ENCODE measurements around the gene CCDC9B. TPM values are rescaled to one million over a fixed set of nuclear protein-coding genes. Genes with fewer than 3 reads are reported as not detected.

Gene CCDC9B
- total and polyA plus RNA-seq, 8 donors: 18.3 to 72.3 (median 32.3) TPM

DNA sequence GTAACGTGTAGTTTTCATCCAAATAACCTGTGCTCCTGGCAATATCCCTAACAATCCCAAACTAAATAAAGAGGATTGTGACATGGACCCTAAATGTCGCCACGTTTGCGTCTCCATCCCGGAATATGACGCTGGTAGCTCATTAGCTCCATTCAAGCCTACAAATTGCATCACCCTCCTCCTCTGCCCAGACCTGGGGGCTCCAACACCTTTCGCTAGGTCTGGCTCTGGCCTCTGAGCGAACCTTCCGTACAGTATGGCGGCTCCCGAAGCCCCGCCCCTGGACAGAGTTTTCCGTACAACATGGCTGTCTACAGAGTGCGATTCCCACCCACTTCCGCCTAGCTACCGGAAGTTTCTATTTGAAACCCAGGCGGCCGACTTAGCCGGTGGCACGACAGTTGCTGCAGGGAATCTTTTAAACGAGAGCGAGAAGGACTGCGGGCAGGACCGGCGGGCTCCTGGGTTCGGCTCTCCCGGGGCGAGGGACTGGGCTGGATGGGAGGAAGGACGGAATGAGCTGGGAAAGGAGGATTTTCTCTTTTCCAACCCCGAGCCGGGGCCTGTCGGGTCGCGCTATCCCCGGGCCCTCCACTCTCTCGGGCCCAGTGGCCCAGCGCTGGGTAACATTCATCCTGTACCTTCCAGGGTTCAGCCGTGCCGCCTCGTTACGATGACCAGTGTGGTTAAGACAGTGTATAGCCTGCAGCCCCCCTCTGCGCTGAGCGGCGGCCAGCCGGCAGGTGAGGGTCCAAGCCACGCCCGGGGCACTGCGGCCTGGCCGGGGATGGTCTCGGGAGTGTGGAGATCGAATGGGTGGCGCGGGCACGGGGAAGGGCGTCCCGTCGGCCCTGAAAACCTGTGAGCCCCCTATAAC lies 42.1 kb upstream of the CCDC9B start, which contains the start of gene KNSTRN:
TSS of gene KNSTRN (plus strand) at position 142 of the 877 bp plus-strand sequence. CDS start at position 257, 115 bp downstream.
- H3K27ac ChIP-seq: peak within 1 kb of the TSS in 1 of 4 donors; percentile 46
- H3K36me3 ChIP-seq: peaks cover 0 to 8% (median 0%) of the 10 kb centered on the region in 3 donors
- FAIRE-seq (no peak), DNase-seq (peak; percentile 87 to 94 (median 91)), ATAC-seq (peak; percentile 98 to 100 (median 99))
- TF ChIP-seq CTCF (IDR thresholded peaks at IDR 0.05): no peak
- no peaks in the 10 kb centered on the region for H3K27me3 ChIP-seq
- H3K4me3 ChIP-seq: peak within 1 kb of the TSS; percentile 75 to 89 (median 84)
- intact Hi-C loops (cut with DNase I): no loop called here
- H3K4me1 ChIP-seq: peaks cover 0 to 5% (median 0%) of the 10 kb centered on the region in 3 donors
- 3% methylated on average over 57 of the region's 57 CpGs for WGBS, 2 donors
- H3K9me3 ChIP-seq: no peaks in the 10 kb centered on the region

GRCh38 chr15:40381818-40382529 lies 41.2 kb upstream of the CCDC9B start:
- Histone ChIP-seq H3K4me1 (peaks cover 0 to 5% (median 0%) of the 10 kb centered on the region in 3 donors), H3K27me3 (no peaks in the 10 kb centered on the region), H3K36me3 (peaks cover 0 to 4% (median 0%) of the 10 kb centered on the region in 3 donors), H3K4me3 (no peak overlapping the region), H3K9me3 (no peaks in the 10 kb centered on the region), H3K27ac (no peak overlapping the region)
- no peak for FAIRE-seq
- no peak for DNase-seq
- WGBS, 2 donors: 79 to 81% methylated on average over 11 of the region's 11 CpGs
- no peak for TF ChIP-seq CTCF (IDR thresholded peaks at IDR 0.05)
- ATAC-seq: no peak
- intact Hi-C loops (cut with DNase I): no loop called here

GRCh38 chr15:40380636-40381035 lies 39.9 kb upstream of the CCDC9B start:
- 94 to 98% methylated on average over 10 of the region's 10 CpGs for WGBS, 2 donors
- Histone ChIP-seq H3K27me3 (no peaks in the 10 kb centered on the region), H3K9me3 (no peaks in the 10 kb centered on the region), H3K36me3 (no peaks in the 10 kb centered on the region), H3K27ac (no peak overlapping the region), H3K4me1 (peaks cover 0 to 5% (median 0%) of the 10 kb centered on the region in 3 donors), H3K4me3 (no peak overlapping the region)
- DNase-seq: no peak
- TF ChIP-seq CTCF (IDR thresholded peaks at IDR 0.05): no peak
- ATAC-seq: no peak
- FAIRE-seq: no peak
- intact Hi-C loops (cut with DNase I): no loop called here

DNA sequence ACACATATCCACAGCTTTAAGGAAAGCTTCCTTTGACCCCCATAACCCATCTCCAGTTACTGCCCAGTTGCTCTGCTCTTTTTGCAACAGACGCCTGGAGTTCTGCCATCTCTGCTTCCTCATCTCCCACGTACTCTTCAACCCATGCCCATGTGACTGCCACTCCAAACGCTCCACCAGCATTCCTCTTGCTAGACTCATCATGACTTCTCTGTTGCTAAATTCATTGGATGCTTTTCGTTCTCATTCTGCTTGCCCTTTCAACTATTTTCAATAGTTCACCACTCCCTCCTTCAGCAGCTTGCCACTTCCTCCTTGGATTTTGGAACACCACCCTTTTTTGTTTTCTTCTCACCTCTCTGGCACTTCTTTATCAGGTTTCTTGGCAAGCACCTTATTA lies 39.1 kb upstream of the CCDC9B start:
- no peak overlapping the region for H3K4me3 ChIP-seq
- no peaks in the 10 kb centered on the region for H3K9me3 ChIP-seq
- peak in 2 of 4 donors; percentile 31 to 46 for ATAC-seq
- peaks cover 0 to 5% (median 0%) of the 10 kb centered on the region in 3 donors for H3K4me1 ChIP-seq
- H3K27ac ChIP-seq: no peak overlapping the region
- intact Hi-C loops (cut with DNase I): no loop called here
- peak in 1 of 6 donors; percentile 46 for DNase-seq
- FAIRE-seq: no peak
- TF ChIP-seq CTCF (IDR thresholded peaks at IDR 0.05): no peak
- H3K27me3 ChIP-seq: no peaks in the 10 kb centered on the region
- no peaks in the 10 kb centered on the region for H3K36me3 ChIP-seq
- WGBS, 2 donors: 29 to 31% methylated on average over 4 of the region's 4 CpGs

Measured in pancreas (tissue), 10 donors.